ENCODE data around the gene LEPROT.

DNA sequence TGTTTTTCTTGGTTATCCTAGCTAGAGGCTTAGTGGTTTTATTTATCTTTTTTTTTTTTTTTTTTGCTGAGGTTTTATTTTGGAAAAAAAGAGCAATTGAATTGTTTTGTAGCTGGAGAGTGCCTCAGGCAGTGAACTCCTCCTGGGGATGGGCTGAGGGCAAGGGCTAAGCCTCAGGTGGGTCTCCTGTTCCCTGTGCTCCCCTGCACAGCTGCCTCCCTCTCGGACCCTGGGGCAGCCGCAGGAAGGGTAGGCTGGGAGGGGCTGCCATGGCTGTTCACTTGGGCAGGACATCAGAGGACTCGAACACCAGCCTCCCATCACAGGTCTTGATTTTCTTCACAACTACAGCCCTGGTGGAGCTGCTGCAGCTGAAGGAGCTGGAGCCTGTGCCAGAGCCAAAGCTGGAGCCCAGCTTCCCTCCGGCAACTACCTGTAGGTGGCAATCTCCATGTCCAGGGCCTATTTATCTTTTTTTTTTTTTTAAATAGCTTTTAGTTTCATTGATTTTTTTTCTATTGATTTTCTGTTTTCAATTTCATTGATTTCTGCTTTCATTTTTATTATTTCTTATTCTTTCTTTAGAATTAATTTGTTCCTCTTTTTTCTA lies 28.9 kb downstream of the LEPROT start:
- TF ChIP-seq, protein P1, sequence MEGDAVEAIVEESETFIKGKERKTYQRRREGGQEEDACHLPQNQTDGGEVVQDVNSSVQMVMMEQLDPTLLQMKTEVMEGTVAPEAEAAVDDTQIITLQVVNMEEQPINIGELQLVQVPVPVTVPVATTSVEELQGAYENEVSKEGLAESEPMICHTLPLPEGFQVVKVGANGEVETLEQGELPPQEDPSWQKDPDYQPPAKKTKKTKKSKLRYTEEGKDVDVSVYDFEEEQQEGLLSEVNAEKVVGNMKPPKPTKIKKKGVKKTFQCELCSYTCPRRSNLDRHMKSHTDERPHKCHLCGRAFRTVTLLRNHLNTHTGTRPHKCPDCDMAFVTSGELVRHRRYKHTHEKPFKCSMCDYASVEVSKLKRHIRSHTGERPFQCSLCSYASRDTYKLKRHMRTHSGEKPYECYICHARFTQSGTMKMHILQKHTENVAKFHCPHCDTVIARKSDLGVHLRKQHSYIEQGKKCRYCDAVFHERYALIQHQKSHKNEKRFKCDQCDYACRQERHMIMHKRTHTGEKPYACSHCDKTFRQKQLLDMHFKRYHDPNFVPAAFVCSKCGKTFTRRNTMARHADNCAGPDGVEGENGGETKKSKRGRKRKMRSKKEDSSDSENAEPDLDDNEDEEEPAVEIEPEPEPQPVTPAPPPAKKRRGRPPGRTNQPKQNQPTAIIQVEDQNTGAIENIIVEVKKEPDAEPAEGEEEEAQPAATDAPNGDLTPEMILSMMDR (IDR thresholded peaks at IDR 0.05; ENCODE audit: borderline replicate concordance, extremely low read depth, low read length, poor library complexity, severe bottlenecking), result no peak
- TF ChIP-seq EZH2 (IDR thresholded peaks at IDR 0.05; ENCODE audit: borderline replicate concordance, low read depth, low read length, severe bottlenecking), result no peak

Data from DND-41 (cell line).